GM23338 (cell line): Measurements from ENCODE around the gene IFNB1. TPM values are rescaled to one million over a fixed set of nuclear protein-coding genes. Genes with fewer than 3 reads are reported as not detected.

Experiments
- ATAC-seq: fragments of 200-7000 bp; cut with Tn5 transposase; 3 replicates; pipeline ENCODE4 v1.9.1; 2020
- DNase-seq: peaks from one replicate; pipeline ENCODE4 v3.0.0-alpha.2; 2015; ENCODE audit warnings: low spot score
- H2AFZ ChIP-seq: fragments of 200-600 bp; sonication (generic); 2 replicates; pipeline ENCODE4 v1.8.0; 2016; ENCODE audit warnings: antibody characterized with exemption, mild to moderate bottlenecking, moderate library complexity
- H3F3A ChIP-seq: fragments of 200-600 bp; sonication (generic); replicated peaks from 2 replicates; pipeline ENCODE4 v1.8.0; 2017; ENCODE audit warnings: antibody characterized with exemption, mixed run types, low read depth
- H3K27ac ChIP-seq: fragments of 200-600 bp; sonication (generic); 2 replicates; pipeline ENCODE4 v1.6.1; 2016; ENCODE audit warnings: low read depth
- H3K27me3 ChIP-seq: fragments of 200-600 bp; sonication (generic); 2 replicates; pipeline ENCODE4 v1.8.0; 2016; ENCODE audit warnings: mild to moderate bottlenecking, mixed run types, moderate library complexity; ENCODE audit not compliant: insufficient read depth
- H3K36me3 ChIP-seq: fragments of 200-600 bp; sonication (generic); 2 replicates; pipeline ENCODE4 v1.8.0; 2016; ENCODE audit warnings: mild to moderate bottlenecking; ENCODE audit not compliant: insufficient read depth
- H3K4me1 ChIP-seq: fragments of 200-600 bp; sonication (generic); 2 replicates; pipeline ENCODE4 v1.8.0; 2016; ENCODE audit warnings: mild to moderate bottlenecking, moderate library complexity; ENCODE audit not compliant: insufficient read depth
- H3K4me2 ChIP-seq: fragments of 200-600 bp; sonication (generic); 2 replicates; pipeline ENCODE4 v1.7.1; 2017; ENCODE audit warnings: mixed run types
- H3K4me3 ChIP-seq: fragments of 200-600 bp; sonication (generic); 2 replicates; pipeline ENCODE4 v1.6.1; 2016; ENCODE audit warnings: mixed run types
- H3K79me2 ChIP-seq: fragments of 200-600 bp; sonication (generic); replicated peaks from 2 replicates; pipeline ENCODE4 v1.8.0; 2017; ENCODE audit warnings: mild to moderate bottlenecking; ENCODE audit not compliant: insufficient read depth
- H3K9me2 ChIP-seq: fragments of 200-600 bp; sonication (generic); 2 replicates; pipeline ENCODE4 v1.8.0; 2017; ENCODE audit not compliant: insufficient read depth
- H4K20me1 ChIP-seq: fragments of 200-600 bp; sonication (generic); replicated peaks from 2 replicates; pipeline ENCODE4 v1.8.0; 2017; ENCODE audit warnings: mild to moderate bottlenecking; ENCODE audit not compliant: insufficient read depth
- H3K27ac Mint-ChIP-seq: 2 replicates; pipeline ENCODE4 v1.8.0; 2020; ENCODE audit warnings: inconsistent platforms, mild to moderate bottlenecking, moderate library complexity, mixed read lengths
- H3K27me3 Mint-ChIP-seq: 3 replicates; pipeline ENCODE4 v1.8.0; 2022; ENCODE audit warnings: low read depth, mild to moderate bottlenecking, moderate library complexity, mixed read lengths, inconsistent platforms; ENCODE audit not compliant: insufficient read depth, poor library complexity
- H3K36me3 Mint-ChIP-seq: 3 replicates; pipeline ENCODE4 v1.8.0; 2021; ENCODE audit warnings: low read depth, mild to moderate bottlenecking, inconsistent platforms, moderate library complexity, mixed read lengths
- H3K4me1 Mint-ChIP-seq: 3 replicates; pipeline ENCODE4 v1.8.0; 2020; ENCODE audit warnings: mild to moderate bottlenecking, inconsistent platforms, mixed read lengths
- H3K4me3 Mint-ChIP-seq: 3 replicates; pipeline ENCODE4 v1.8.0; 2021; ENCODE audit warnings: moderate library complexity, mild to moderate bottlenecking, inconsistent platforms, mixed read lengths
- H3K9me3 Mint-ChIP-seq: 3 replicates; pipeline ENCODE4 v1.8.0; 2020; ENCODE audit warnings: moderate library complexity, mild to moderate bottlenecking, inconsistent platforms, mixed read lengths
- ETS1 ChIP-seq: IDR thresholded peaks from 2 replicates; pipeline ENCODE4 v1.6.1; 2016; ENCODE audit warnings: antibody characterized with exemption
- EZH2 ChIP-seq: fragments of 200-600 bp; sonication (generic); IDR thresholded peaks from one replicate; pipeline ENCODE4 v1.8.0; 2017; ENCODE audit warnings: antibody characterized with exemption, mild to moderate bottlenecking, low read depth; ENCODE audit not compliant: unreplicated experiment
- NANOG ChIP-seq: IDR thresholded peaks from 2 replicates; pipeline ENCODE4 v1.6.1; 2016; ENCODE audit warnings: antibody characterized with exemption, borderline replicate concordance
- REST ChIP-seq: IDR thresholded peaks from one replicate; pipeline ENCODE4 v1.6.1; 2018; ENCODE audit warnings: antibody characterized with exemption; ENCODE audit not compliant: unreplicated experiment
- ZNF114 ChIP-seq: fragments of 250-450 bp; sonication (Bioruptor Pico); IDR thresholded peaks from 2 replicates; pipeline ENCODE4 v1.5.0; 2020; ENCODE audit warnings: mild to moderate bottlenecking, moderate library complexity
- ZNF462 ChIP-seq: fragments of 250-450 bp; sonication (Bioruptor Pico); IDR thresholded peaks from 2 replicates; pipeline ENCODE4 v1.5.0; 2020; ENCODE audit warnings: mild to moderate bottlenecking, moderate library complexity
- polyA plus RNA-seq: library from polyadenylated mRNA; unstranded; fragments of >200 nt; fragmentation: Nextera tagmentation; extraction: Ambion mirVana; gene quantifications from 2 replicates; pipeline ENCODE4 v1.2.1, GENCODE V29; 2016
- total RNA-seq: library from RNA; depleted of rRNA; stranded (reverse); fragments of >200 nt; shearing (Covaris generic); gene quantifications from 2 replicates; pipeline ENCODE4 v1.2.3, GENCODE V29; 2014

Gene IFNB1
- total and polyA plus RNA-seq, 2 experiments from 2014 or later, result not detected

- ATAC-seq, result no peak
- H3K27me3 Mint-ChIP-seq, result peaks cover 2% of the 10 kb centered on the region
- no peak overlapping the region for H3K4me3 ChIP-seq
Observed at GRCh38 chr9:21095561-21095960, 17.8 kb upstream of the IFNB1 start.

GRCh38 chr9:21086538-21086937 is 8.8 kb upstream of the IFNB1 start:
- Histone ChIP-seq H3K27me3 (no peaks in the 10 kb centered on the region), H3F3A (no peaks in the 10 kb centered on the region), H3K9me2 (no peaks in the 10 kb centered on the region), H4K20me1 (no peaks in the 10 kb centered on the region), H3K4me1 (no peaks in the 10 kb centered on the region), H3K79me2 (no peaks in the 10 kb centered on the region), H3K4me3 (no peak overlapping the region), H3K36me3 (no peaks in the 10 kb centered on the region), H2AFZ (no peak overlapping the region), H3K27ac (no peak overlapping the region), H3K4me2 (no peak overlapping the region)
- Mint-ChIP-seq H3K4me1 (no peaks in the 10 kb centered on the region), H3K27me3 (no peaks in the 10 kb centered on the region), H3K36me3 (peaks cover 4% of the 10 kb centered on the region; the same call in 1 of the 3 replicates), H3K27ac (no peak overlapping the region), H3K4me3 (no peak overlapping the region), H3K9me3 (peaks cover 15% of the 10 kb centered on the region; the same call in 2 of the 3 replicates)
- DNase-seq, result no peak
- ATAC-seq, result no peak
- TF ChIP-seq ZNF114 (CRISPR knock-in tag) (no peak), NANOG (no peak), ZNF462 (CRISPR knock-in tag) (no peak), ETS1 (no peak)

More at GRCh38 chr9:21095561-21095960, 17.8 kb upstream of the IFNB1 start:
- no peaks in the 10 kb centered on the region for H3F3A ChIP-seq
- H3K9me3 Mint-ChIP-seq, result no peaks in the 10 kb centered on the region
- no peaks in the 10 kb centered on the region for H3K4me1 ChIP-seq
- no peaks in the 10 kb centered on the region for H4K20me1 ChIP-seq
- no peaks in the 10 kb centered on the region for H3K79me2 ChIP-seq
- H3K4me2 ChIP-seq, result no peak overlapping the region
- TF ChIP-seq REST, result no peak
- no peak for TF ChIP-seq EZH2
- H3K27ac ChIP-seq, result no peak overlapping the region
- H3K4me3 Mint-ChIP-seq, result no peak overlapping the region
- H3K9me2 ChIP-seq, result no peaks in the 10 kb centered on the region
- no peaks in the 10 kb centered on the region for H3K36me3 ChIP-seq
- H3K27me3 ChIP-seq, result no peaks in the 10 kb centered on the region
- H3K27ac Mint-ChIP-seq, result no peak overlapping the region
- H2AFZ ChIP-seq, result no peak overlapping the region
- no peak for DNase-seq
- no peaks in the 10 kb centered on the region for H3K4me1 Mint-ChIP-seq
- no peaks in the 10 kb centered on the region for H3K36me3 Mint-ChIP-seq
